Stimulated activated memory B cell treated with anti-CD40 and anti-IgM and Interleukin-4, amounts not matched to agents 10 μg/mL and 1 μg/mL and 100 μg/mL, for 72 hours (primary cell): ENCODE data around the gene AGAP1.
A peak's percentile ranks its signal among the peaks of the same experiment; 100 is the strongest.
"Not testable (repeated sequence)": the region's sequence is repeated elsewhere in the genome, so short reads cannot be mapped to it uniquely, and the experiment has no call there.

Experiments
- ATAC-seq: fragments of 150-1000 bp; cut with Tn5 transposase; 2 replicates; pipeline ENCODE4 v1.10.0; 2021
- H3K27ac Mint-ChIP-seq: one replicate; pipeline ENCODE4 v1.8.0; 2022; ENCODE audit warnings: mild to moderate bottlenecking, mixed read lengths
- H3K27me3 Mint-ChIP-seq: one replicate; pipeline ENCODE4 v1.8.0; 2022; ENCODE audit warnings: mixed read lengths
- H3K36me3 Mint-ChIP-seq: one replicate; pipeline ENCODE4 v1.8.0; 2022; ENCODE audit warnings: mixed read lengths
- H3K4me1 Mint-ChIP-seq: one replicate; pipeline ENCODE4 v1.8.0; 2022; ENCODE audit warnings: mixed read lengths
- H3K4me3 Mint-ChIP-seq: one replicate; pipeline ENCODE4 v1.8.0; 2022; ENCODE audit warnings: mild to moderate bottlenecking, moderate library complexity, mixed read lengths
- H3K9me3 Mint-ChIP-seq: one replicate; pipeline ENCODE4 v1.8.0; 2022; ENCODE audit warnings: mixed read lengths

AGAP1 gene

GRCh38 chr2:236125541-236125940 lies 631.7 kb downstream of the AGAP1 start:
- ATAC-seq: no peak
- Mint-ChIP-seq H3K36me3 (no peaks in the 10 kb centered on the region), H3K27me3 (peaks cover 11% of the 10 kb centered on the region), H3K4me3 (no peak overlapping the region), H3K4me1 (no peaks in the 10 kb centered on the region), H3K27ac (no peak overlapping the region), H3K9me3 (no peaks in the 10 kb centered on the region)

GRCh38 chr2:236127010-236127409 lies 633.2 kb downstream of the AGAP1 start:
- Mint-ChIP-seq H3K27me3 (peaks cover 2% of the 10 kb centered on the region), H3K4me3 (no peak overlapping the region), H3K4me1 (no peaks in the 10 kb centered on the region), H3K36me3 (no peaks in the 10 kb centered on the region), H3K27ac (no peak overlapping the region), H3K9me3 (no peaks in the 10 kb centered on the region)
- ATAC-seq: no peak

GRCh38 chr2:236128321-236128720 lies 634.5 kb downstream of the AGAP1 start:
- no peak for ATAC-seq
- no peaks in the 10 kb centered on the region for H3K9me3 Mint-ChIP-seq
- H3K4me3 Mint-ChIP-seq: no peak overlapping the region
- H3K4me1 Mint-ChIP-seq: no peaks in the 10 kb centered on the region
- no peaks in the 10 kb centered on the region for H3K36me3 Mint-ChIP-seq
- no peak overlapping the region for H3K27ac Mint-ChIP-seq
- H3K27me3 Mint-ChIP-seq: no peaks in the 10 kb centered on the region

DNA sequence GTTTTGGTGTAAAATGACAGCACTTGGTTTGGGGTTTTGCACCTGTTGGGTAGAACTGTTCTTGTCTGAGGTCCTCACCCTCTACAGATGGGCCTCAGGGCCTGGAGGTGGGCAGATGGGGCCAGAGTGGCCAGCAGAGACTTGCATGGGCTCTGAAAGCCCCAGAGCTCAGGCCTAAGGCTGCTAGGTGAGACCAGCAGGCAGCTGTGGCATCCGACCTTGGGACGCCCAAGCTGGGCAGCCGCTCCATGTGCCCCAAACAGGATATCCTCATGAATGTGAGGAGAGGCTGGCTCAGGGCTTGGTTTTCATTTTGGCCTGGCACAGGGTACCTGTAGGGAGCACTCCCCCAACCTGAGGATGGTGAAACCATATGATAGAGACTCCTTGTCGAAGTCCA lies 636.1 kb downstream of the AGAP1 start:
- H3K9me3 Mint-ChIP-seq: no peaks in the 10 kb centered on the region
- ATAC-seq: no peak
- no peaks in the 10 kb centered on the region for H3K36me3 Mint-ChIP-seq
- H3K4me1 Mint-ChIP-seq: no peaks in the 10 kb centered on the region
- H3K27ac Mint-ChIP-seq: no peak overlapping the region
- no peaks in the 10 kb centered on the region for H3K27me3 Mint-ChIP-seq
- H3K4me3 Mint-ChIP-seq: no peak overlapping the region

GRCh38 chr2:236130349-236130998 lies 636.6 kb downstream of the AGAP1 start:
- Mint-ChIP-seq H3K27ac (no peak overlapping the region), H3K4me1 (no peaks in the 10 kb centered on the region), H3K36me3 (no peaks in the 10 kb centered on the region), H3K9me3 (no peaks in the 10 kb centered on the region), H3K27me3 (no peaks in the 10 kb centered on the region), H3K4me3 (no peak overlapping the region)
- ATAC-seq: no peak

DNA sequence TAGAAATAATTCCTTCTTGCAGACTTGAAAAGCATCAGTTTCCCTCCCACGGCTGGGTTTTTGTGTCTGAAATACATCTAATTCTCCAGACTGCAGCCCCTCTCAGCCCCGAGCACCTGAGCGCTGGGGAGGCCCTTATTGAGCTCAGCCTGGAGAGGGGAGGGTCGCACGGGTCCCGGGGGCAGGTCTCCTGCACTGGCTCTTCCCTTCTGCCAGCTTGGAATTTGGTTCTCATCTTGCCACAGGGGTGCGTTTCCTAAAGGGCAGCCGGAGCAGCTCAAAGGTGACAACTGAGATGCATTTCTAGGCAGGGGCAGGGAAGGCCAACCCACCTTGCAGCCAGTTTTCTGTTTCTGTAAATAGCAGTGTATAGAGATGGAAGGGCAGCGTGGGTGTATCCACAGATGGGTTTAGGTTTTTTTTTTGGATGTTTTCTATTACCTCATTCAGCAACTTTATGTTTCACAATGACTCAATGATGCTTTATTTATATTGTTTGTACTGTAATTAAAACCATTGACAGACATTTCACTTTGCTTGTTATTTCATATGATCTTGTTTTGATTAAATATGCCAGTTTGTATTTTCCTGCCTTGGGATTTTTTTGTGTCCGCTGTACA lies 637.3 kb downstream of the AGAP1 start:
- no peak overlapping the region for H3K4me3 Mint-ChIP-seq
- no peak for ATAC-seq
- H3K36me3 Mint-ChIP-seq: no peaks in the 10 kb centered on the region
- H3K27me3 Mint-ChIP-seq: no peaks in the 10 kb centered on the region
- no peaks in the 10 kb centered on the region for H3K4me1 Mint-ChIP-seq
- H3K27ac Mint-ChIP-seq: no peak overlapping the region
- H3K9me3 Mint-ChIP-seq: no peaks in the 10 kb centered on the region

GRCh38 chr2:236133410-236134012 lies 639.7 kb downstream of the AGAP1 start:
- no peak overlapping the region for H3K27ac Mint-ChIP-seq
- H3K9me3 Mint-ChIP-seq: no peaks in the 10 kb centered on the region
- no peaks in the 10 kb centered on the region for H3K4me1 Mint-ChIP-seq

GRCh38 chr2:236136538-236136937 lies 642.7 kb downstream of the AGAP1 start:
- Mint-ChIP-seq H3K4me3 (no peak overlapping the region), H3K27ac (no peak overlapping the region), H3K36me3 (no peaks in the 10 kb centered on the region), H3K27me3 (peaks cover 4% of the 10 kb centered on the region), H3K4me1 (no peaks in the 10 kb centered on the region), H3K9me3 (no peaks in the 10 kb centered on the region)
- ATAC-seq: no peak

More at GRCh38 chr2:236133410-236134012, 639.7 kb downstream of the AGAP1 start:
- ATAC-seq: peak; percentile 31
- H3K36me3 Mint-ChIP-seq: no peaks in the 10 kb centered on the region
- no peak overlapping the region for H3K4me3 Mint-ChIP-seq
- no peaks in the 10 kb centered on the region for H3K27me3 Mint-ChIP-seq

DNA sequence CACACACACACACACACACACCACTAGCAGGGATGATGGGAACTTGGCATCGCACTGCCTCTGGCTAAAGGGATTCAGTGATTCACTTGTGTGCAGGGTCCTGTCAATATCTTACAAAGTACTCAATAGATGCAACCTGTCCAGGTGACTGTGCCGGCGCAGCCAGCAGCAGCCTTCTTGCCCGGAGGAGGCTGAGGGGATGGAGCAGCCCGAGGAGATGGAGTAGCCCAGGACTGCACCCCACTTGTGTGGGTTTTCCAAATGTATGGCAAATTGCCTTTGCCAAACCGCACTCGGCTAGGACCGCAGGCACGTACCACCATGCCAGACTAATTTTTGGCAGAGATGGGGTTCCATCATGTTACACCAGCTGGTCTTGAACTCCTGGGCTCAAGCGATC lies 643.2 kb downstream of the AGAP1 start:
- Mint-ChIP-seq H3K4me1 (no peaks in the 10 kb centered on the region), H3K27ac (no peak overlapping the region), H3K27me3 (peaks cover 9% of the 10 kb centered on the region), H3K4me3 (no peak overlapping the region), H3K9me3 (no peaks in the 10 kb centered on the region), H3K36me3 (no peaks in the 10 kb centered on the region)
- no peak for ATAC-seq

GRCh38 chr2:236141616-236142015 lies 647.8 kb downstream of the AGAP1 start:
- not testable (repeated sequence) for ATAC-seq, H3K36me3 Mint-ChIP-seq, H3K9me3 Mint-ChIP-seq, H3K4me1 Mint-ChIP-seq, H3K4me3 Mint-ChIP-seq, H3K27ac Mint-ChIP-seq
- H3K27me3 Mint-ChIP-seq: peaks cover 42% of the 10 kb centered on the region

- Mint-ChIP-seq H3K27me3 (peaks cover 42% of the 10 kb centered on the region), H3K4me1 (no peaks in the 10 kb centered on the region), H3K36me3 (no peaks in the 10 kb centered on the region), H3K27ac (no peak overlapping the region), H3K4me3 (no peak overlapping the region), H3K9me3 (no peaks in the 10 kb centered on the region)
- no peak for ATAC-seq
Observed at GRCh38 chr2:236143811-236144210, 650.0 kb downstream of the AGAP1 start.

DNA sequence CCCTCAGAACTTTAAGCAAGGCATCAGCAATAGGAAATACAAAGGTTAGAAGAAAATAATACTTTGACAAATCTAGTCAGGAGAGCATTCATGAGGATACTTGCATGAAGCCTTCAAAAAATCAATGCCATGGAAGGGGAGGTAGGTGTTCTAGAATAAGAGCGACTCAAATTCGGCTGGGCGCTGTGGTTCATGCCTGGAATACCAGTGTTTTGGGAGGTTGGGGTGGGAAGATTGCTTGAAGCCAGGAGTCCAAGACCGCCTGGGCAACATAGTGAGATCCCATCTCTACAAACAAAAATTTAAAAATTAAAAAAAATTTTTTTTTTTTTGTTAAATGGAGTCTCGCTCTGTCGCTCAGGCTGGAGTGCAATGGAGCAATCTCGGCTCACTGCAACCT lies 652.6 kb downstream of the AGAP1 start:
- Mint-ChIP-seq H3K27me3 (peaks cover 39% of the 10 kb centered on the region), H3K4me1 (no peaks in the 10 kb centered on the region), H3K36me3 (no peaks in the 10 kb centered on the region), H3K4me3 (no peak overlapping the region), H3K9me3 (peaks cover 4% of the 10 kb centered on the region), H3K27ac (no peak overlapping the region)
- no peak for ATAC-seq

GRCh38 chr2:236155406-236155805 lies 661.6 kb downstream of the AGAP1 start:
- no peak for ATAC-seq
- Mint-ChIP-seq H3K4me3 (no peak overlapping the region), H3K27ac (no peak overlapping the region), H3K36me3 (no peaks in the 10 kb centered on the region), H3K9me3 (peaks cover 7% of the 10 kb centered on the region), H3K4me1 (peaks cover 4% of the 10 kb centered on the region), H3K27me3 (peaks cover 39% of the 10 kb centered on the region)

- Mint-ChIP-seq H3K9me3 (peaks cover 7% of the 10 kb centered on the region), H3K36me3 (no peaks in the 10 kb centered on the region), H3K4me1 (peaks cover 4% of the 10 kb centered on the region), H3K4me3 (no peak overlapping the region), H3K27ac (no peak overlapping the region), H3K27me3 (peaks cover 48% of the 10 kb centered on the region)
- peak; percentile 22 for ATAC-seq
Observed at GRCh38 chr2:236156095-236156859, 662.4 kb downstream of the AGAP1 start.

DNA sequence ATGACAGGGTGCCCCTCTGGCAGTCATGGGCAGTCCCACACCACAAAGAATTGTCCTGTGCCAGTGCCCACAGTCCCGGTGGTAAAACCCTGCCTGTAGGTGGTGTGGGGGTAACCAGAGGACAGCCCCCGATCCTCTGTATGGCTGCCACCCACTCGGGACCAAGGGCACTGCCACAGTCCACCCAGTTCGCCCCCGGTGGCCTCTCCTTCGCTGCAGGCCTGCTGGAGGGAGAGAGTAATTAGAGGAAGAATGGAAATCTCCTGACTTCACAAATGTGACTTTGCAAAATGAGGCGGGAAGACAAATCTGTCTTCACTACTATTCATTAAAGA lies 663.0 kb downstream of the AGAP1 start:
- Mint-ChIP-seq H3K9me3 (peaks cover 7% of the 10 kb centered on the region), H3K4me3 (no peak overlapping the region), H3K27ac (no peak overlapping the region), H3K4me1 (peaks cover 4% of the 10 kb centered on the region), H3K27me3 (peaks cover 53% of the 10 kb centered on the region), H3K36me3 (no peaks in the 10 kb centered on the region)
- no peak for ATAC-seq
